K562 (cell line): ENCODE data around the gene ATAD3C. TPM values are rescaled to one million over a fixed set of nuclear protein-coding genes. Genes with fewer than 3 reads are reported as not detected.
A peak's percentile ranks its signal among the peaks of the same experiment; 100 is the strongest.

ENCODE experiments used
- BRCA1 ChIP-seq, 2 experiments: fragments of 450-650 bp in 1 of 2; sonication (generic) in 1 of 2; formaldehyde crosslinking in 1 of 2; IDR thresholded peaks; 2 replicates each; pipeline versions ENCODE4 v1.5.0 to v1.6.1; 2017 to 2020; ENCODE audit warnings: mild to moderate bottlenecking in 1 of 2, missing genetic modification reagents in 1 of 2
- CC2D1A ChIP-seq: fragments of 450-650 bp; IDR thresholded peaks from 2 replicates; pipeline ENCODE4 v1.6.1; 2017; ENCODE audit warnings: mild to moderate bottlenecking
- GATA2 ChIP-seq: sonication (generic); formaldehyde crosslinking; IDR thresholded peaks from 2 replicates; pipeline ENCODE4 v1.4.0; 2020; ENCODE audit warnings: mild to moderate bottlenecking, missing genetic modification reagents
- HINFP ChIP-seq: fragments of 450-650 bp; conservative IDR thresholded peaks from 2 replicates; pipeline ENCODE4 v1.6.1; 2016; ENCODE audit warnings: missing genetic modification characterization, low read depth, mild to moderate bottlenecking, control low read depth, missing compliant biosample characterization
- MAFK ChIP-seq: IDR thresholded peaks from 2 replicates; pipeline ENCODE4 v1.6.1; 2011; ENCODE audit warnings: low read length, improper control_type of control experiment
- MBD2 ChIP-seq: sonication (generic); IDR thresholded peaks from 2 replicates; pipeline ENCODE4 v1.6.1; 2016; ENCODE audit warnings: low read depth, borderline replicate concordance
- MED1 ChIP-seq: sonication (generic); formaldehyde crosslinking; IDR thresholded peaks from 2 replicates; pipeline ENCODE4 v1.8.1; 2023; ENCODE audit warnings: missing genetic modification reagents, borderline replicate concordance
- VEZF1 ChIP-seq: fragments of 200-800 bp; sonication (Bioruptor generic); IDR thresholded peaks from 2 replicates; pipeline ENCODE4 v1.6.1; 2017; ENCODE audit warnings: missing genetic modification characterization, missing compliant biosample characterization
- WHSC1 ChIP-seq: IDR thresholded peaks from one replicate; pipeline ENCODE4 v1.6.1; 2012; ENCODE audit warnings: low read length, control low read depth, inconsistent platforms
- ZBTB5 ChIP-seq: fragments of 450-650 bp; IDR thresholded peaks from 2 replicates; pipeline ENCODE4 v1.6.1; 2017; ENCODE audit warnings: antibody characterized with exemption
- ZNF318 ChIP-seq, 2 experiments: fragments of 450-650 bp; IDR thresholded peaks; 2 replicates each; pipeline ENCODE4 v1.6.1; 2016; ENCODE audit warnings: mild to moderate bottlenecking in 2 of 2, borderline replicate concordance in 1 of 2, low read depth in 1 of 2, moderate library complexity in 1 of 2
- polyA plus RNA-seq, 8 experiments: library from polyadenylated mRNA; depleted of rRNA in 4 of 8; stranded (reverse) in 5 of 8; unstranded in 3 of 8; fragments of >200 nt; fragmentation: Nextera tagmentation in 2 of 8; fragmentation: Illumina TruSeq in 1 of 8; extraction: Ambion mirVana in 2 of 8; extraction: Trizol in 1 of 8; gene quantifications; 2 replicates each; pipeline versions ENCODE4 v1.2.1 to v1.2.3, GENCODE V29; 2011 to 2014; ENCODE audit warnings: inconsistent platforms in 1 of 8, missing spikeins in 1 of 8
- total RNA-seq, 7 experiments: library from RNA; depleted of rRNA in 6 of 7; stranded (reverse); fragments of >200 nt in 6 of 7; fragmentation: Illumina TruSeq in 2 of 7; extraction: Trizol in 2 of 7; gene quantifications; 2 replicates each; pipeline versions ENCODE4 v1.2.1 to v1.2.3, GENCODE V29; 2011 to 2021; ENCODE audit warnings: low replicate concordance in 1 of 7

ATAD3C gene
- total and polyA plus RNA-seq, 9 of the 15 experiments (the other 6 are each of a cell fraction or from before 2014, with no cell fraction given): 0.03 to 0.18 TPM; not detected in 7

- TF ChIP-seq HINFP (tag) (no peak), ZBTB5 (no peak), BRCA1 (IDR thresholded peaks at IDR 0.05) (no peak), BRCA1 (CRISPR knock-in tag; IDR thresholded peaks at IDR 0.05) (0 out of 2 replicates have a peak, but pooled peaks have one; percentile 88), GATA2 (CRISPR knock-in tag) (no peak), MBD2 (no peak), MAFK (no peak), VEZF1 (CRISPR knock-in tag) (no peak), WHSC1 (no peak), ZNF318 (IDR thresholded peaks at IDR 0.05; ENCODE audit: borderline replicate concordance in 1 of 2, low read depth in 1 of 2) (no peak), MED1 (no peak), CC2D1A (no peak)
Observed at GRCh38 chr1:1406101-1406820, 43.2 kb upstream of the ATAD3C start (continued).
